Upper lobe of left lung (tissue), 4 donors: ENCODE measurements around the gene RNASE7.

ENCODE experiments used
- POLR2A ChIP-seq, 4 donors: fragments of 450-650 bp; IDR thresholded peaks; one replicate each; pipeline ENCODE4 v1.5.1; 2016 to 2017; ENCODE audit warnings: antibody characterized with exemption in 4 of 4, mild to moderate bottlenecking in 2 of 4
- POLR2AphosphoS5 ChIP-seq, 2 donors: sonication (generic); formaldehyde crosslinking; IDR thresholded peaks; one replicate each; pipeline ENCODE4 v1.5.1; 2017; ENCODE audit warnings: antibody characterized with exemption in 2 of 2
- TF ChIP-seq, protein P1 (sequence below), 6 experiments: fragments of 450-650 bp in 4 of 6; fragments of 200-600 bp in 2 of 6; sonication (generic) in 2 of 6; IDR thresholded peaks; one replicate each; pipeline ENCODE4 v1.5.1; 2016 to 2019; ENCODE audit warnings: antibody characterized with exemption in 6 of 6

DNA sequence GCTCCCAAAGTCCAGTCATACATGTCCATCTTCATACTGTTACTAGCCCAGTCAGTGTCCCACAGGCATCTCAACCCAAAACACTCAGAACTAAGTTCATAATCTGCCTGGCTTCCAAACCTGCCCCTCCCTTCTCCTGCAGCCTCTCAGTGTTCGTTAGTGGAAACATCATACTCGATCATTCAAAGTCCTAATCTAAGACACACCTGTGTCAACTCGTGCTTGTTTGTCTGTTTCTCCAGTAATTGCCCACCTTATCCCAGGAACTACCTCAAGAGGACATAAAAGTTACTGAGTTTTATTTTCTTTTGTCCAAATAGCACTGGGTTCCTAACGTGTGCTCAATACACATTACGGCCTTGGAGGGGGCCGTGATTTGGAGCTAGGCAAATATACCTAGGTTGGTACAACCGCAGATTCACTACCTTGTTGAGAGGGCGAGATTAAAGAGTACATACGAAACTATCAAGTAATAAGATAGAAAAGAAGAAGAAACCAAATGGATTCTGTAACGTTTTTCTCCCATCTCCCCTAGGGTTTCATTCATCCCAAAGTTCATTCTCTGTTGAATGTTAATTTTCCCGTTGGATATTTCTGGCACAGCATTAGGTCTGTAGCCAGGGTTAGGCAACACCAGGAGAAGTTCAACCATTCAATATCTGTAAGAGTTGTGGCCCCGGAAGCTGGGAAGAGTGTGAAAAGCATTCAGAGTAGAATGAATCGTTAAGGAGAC, 18.6 kb downstream of the RNASE7 start:
- TF ChIP-seq, protein P1, sequence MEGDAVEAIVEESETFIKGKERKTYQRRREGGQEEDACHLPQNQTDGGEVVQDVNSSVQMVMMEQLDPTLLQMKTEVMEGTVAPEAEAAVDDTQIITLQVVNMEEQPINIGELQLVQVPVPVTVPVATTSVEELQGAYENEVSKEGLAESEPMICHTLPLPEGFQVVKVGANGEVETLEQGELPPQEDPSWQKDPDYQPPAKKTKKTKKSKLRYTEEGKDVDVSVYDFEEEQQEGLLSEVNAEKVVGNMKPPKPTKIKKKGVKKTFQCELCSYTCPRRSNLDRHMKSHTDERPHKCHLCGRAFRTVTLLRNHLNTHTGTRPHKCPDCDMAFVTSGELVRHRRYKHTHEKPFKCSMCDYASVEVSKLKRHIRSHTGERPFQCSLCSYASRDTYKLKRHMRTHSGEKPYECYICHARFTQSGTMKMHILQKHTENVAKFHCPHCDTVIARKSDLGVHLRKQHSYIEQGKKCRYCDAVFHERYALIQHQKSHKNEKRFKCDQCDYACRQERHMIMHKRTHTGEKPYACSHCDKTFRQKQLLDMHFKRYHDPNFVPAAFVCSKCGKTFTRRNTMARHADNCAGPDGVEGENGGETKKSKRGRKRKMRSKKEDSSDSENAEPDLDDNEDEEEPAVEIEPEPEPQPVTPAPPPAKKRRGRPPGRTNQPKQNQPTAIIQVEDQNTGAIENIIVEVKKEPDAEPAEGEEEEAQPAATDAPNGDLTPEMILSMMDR (IDR thresholded peaks at IDR 0.05) = no peak
- no peak for TF ChIP-seq POLR2A (IDR thresholded peaks at IDR 0.05)
- TF ChIP-seq POLR2AphosphoS5 (IDR thresholded peaks at IDR 0.05) = no peak
